Measurements from ENCODE around the gene AHI1.

AHI1 gene

DNA sequence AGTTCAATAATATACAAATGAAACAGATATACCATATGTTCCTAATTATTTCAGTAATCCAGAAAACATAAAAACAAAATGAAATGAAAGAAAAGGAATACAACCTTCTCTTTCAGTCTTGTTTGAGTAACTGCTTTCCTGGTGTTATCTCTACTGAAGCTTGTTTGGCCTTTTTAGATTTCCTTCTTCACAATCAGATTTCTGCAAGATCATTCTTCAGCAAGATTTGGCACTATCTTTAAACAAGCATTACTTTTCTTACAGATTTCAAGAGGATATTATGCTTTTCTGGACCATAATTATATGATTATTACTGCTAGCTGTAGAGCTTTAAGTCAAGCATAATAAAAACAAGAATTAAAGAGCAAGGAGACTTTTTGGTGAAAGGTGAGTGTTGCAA is 196.2 kb downstream of the AHI1 start:
- Histone ChIP-seq H3K27ac (no peak overlapping the region), H3K4me3 (ENCODE audit: low read depth in 1 of 2, low read length in 1 of 2) (no peak overlapping the region), H3K27me3 (no peaks in the 10 kb centered on the region), H3K9me3 (no peaks in the 10 kb centered on the region), H3K4me1 (ENCODE audit: control insufficient read depth in 1 of 2, insufficient read depth in 1 of 2, low read depth in 1 of 2, low read length in 1 of 2) (peaks cover 0 to 7% of the 10 kb centered on the region in 2 experiments), H3K36me3 (no peaks in the 10 kb centered on the region)
- TF ChIP-seq, protein P1, sequence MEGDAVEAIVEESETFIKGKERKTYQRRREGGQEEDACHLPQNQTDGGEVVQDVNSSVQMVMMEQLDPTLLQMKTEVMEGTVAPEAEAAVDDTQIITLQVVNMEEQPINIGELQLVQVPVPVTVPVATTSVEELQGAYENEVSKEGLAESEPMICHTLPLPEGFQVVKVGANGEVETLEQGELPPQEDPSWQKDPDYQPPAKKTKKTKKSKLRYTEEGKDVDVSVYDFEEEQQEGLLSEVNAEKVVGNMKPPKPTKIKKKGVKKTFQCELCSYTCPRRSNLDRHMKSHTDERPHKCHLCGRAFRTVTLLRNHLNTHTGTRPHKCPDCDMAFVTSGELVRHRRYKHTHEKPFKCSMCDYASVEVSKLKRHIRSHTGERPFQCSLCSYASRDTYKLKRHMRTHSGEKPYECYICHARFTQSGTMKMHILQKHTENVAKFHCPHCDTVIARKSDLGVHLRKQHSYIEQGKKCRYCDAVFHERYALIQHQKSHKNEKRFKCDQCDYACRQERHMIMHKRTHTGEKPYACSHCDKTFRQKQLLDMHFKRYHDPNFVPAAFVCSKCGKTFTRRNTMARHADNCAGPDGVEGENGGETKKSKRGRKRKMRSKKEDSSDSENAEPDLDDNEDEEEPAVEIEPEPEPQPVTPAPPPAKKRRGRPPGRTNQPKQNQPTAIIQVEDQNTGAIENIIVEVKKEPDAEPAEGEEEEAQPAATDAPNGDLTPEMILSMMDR (IDR thresholded peaks at IDR 0.05) = no peak

DNA sequence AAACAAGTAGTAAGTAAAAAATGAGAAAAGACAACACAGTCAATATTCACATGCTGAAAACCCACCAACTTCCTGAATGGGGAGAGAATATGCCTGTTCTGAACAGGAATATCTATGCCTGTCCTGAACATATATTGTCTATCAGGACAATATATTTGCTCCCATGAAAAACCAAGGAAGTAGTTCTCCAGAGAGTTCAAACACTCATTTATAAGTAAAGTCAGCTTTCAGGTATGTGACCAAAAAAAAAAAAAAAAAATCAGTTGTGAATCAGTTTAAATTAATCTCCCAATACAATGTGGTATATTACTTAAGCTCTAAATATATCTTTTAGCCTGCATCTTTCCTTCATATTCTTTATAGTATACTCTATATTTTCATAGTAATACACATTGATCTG is 197.0 kb downstream of the AHI1 start:
- Histone ChIP-seq H3K27me3 (no peaks in the 10 kb centered on the region), H3K27ac (no peak overlapping the region), H3K4me1 (ENCODE audit: control insufficient read depth in 1 of 2, insufficient read depth in 1 of 2, low read depth in 1 of 2, low read length in 1 of 2) (peaks cover 0 to 7% of the 10 kb centered on the region in 2 experiments), H3K4me3 (ENCODE audit: low read depth in 1 of 2, low read length in 1 of 2) (no peak overlapping the region), H3K36me3 (no peaks in the 10 kb centered on the region), H3K9me3 (no peaks in the 10 kb centered on the region)
- TF ChIP-seq, protein P1 (IDR thresholded peaks at IDR 0.05) = no peak

DNA sequence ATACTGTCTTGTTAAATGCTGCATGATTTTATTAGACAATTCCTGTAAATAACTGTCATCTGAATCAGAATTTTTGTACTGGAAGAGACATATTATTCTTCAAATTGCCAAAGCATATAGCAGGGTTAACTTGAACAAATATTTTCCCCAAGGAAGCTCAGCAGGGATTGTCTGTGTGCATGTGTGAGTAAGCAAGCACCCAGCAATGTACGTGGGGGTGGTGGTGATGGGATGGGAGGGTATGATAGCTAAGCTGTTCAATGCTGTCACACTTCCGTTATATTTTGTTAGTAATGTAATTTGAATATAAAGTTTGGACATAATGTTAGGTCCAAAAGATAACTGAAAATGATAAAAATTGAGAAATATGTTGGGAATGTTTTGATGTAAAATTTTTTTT is 198.3 kb downstream of the AHI1 start:
- TF ChIP-seq, protein P1 (IDR thresholded peaks at IDR 0.05) = no peak
- Histone ChIP-seq H3K9me3 (no peaks in the 10 kb centered on the region), H3K27ac (no peak overlapping the region), H3K4me1 (ENCODE audit: control insufficient read depth in 1 of 2, insufficient read depth in 1 of 2, low read depth in 1 of 2, low read length in 1 of 2) (peaks cover 0 to 7% of the 10 kb centered on the region in 2 experiments), H3K27me3 (no peaks in the 10 kb centered on the region), H3K4me3 (ENCODE audit: low read depth in 1 of 2, low read length in 1 of 2) (no peak overlapping the region), H3K36me3 (no peaks in the 10 kb centered on the region)

DNA sequence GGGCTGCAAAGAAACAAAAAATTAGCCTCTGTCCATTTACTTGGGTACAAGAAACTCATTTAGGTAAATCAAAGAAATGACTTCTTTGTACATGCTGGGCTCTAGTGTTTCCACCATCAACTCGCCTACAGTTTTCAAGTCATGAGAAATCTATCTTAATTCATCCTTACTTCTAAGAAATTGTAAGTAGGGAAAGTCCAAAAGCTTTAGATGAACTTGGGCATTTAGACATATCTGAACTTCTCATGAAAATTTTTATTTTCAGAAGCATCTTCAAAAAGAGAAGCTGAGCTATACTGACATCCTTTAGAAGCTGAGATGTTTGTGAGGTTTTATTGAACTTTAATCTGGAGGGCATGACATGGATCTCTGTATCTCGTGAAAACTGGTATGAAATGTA is 199.1 kb downstream of the AHI1 start:
- no peak overlapping the region for H3K4me3 ChIP-seq (ENCODE audit: low read depth in 1 of 2, low read length in 1 of 2)
- H3K27ac ChIP-seq = no peak overlapping the region
- H3K4me1 ChIP-seq (ENCODE audit: control insufficient read depth in 1 of 2, insufficient read depth in 1 of 2, low read depth in 1 of 2, low read length in 1 of 2) = peaks cover 0 to 7% of the 10 kb centered on the region in 2 experiments
- TF ChIP-seq, protein P1 (IDR thresholded peaks at IDR 0.05) = no peak
- H3K27me3 ChIP-seq = no peaks in the 10 kb centered on the region
- H3K36me3 ChIP-seq = no peaks in the 10 kb centered on the region
- H3K9me3 ChIP-seq = no peaks in the 10 kb centered on the region

DNA sequence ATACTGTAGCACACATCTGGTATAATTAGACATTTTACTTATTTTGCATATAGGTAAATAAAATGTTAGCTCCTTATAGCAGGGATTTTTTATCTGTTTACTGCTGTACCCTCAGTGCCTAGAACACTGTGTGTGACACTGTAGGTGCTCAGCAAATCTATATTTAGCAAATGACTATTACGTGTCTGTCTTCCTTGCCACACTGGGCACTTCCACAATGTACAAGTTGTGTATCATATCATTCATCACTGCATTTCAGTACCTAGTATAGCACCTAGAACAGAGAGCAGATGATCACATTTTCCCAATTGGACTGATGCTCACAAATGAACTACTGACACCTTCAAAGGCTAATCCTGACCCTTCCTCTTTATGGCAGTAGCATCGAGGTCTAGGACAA is 200.8 kb downstream of the AHI1 start:
- Histone ChIP-seq H3K27me3 (no peaks in the 10 kb centered on the region), H3K4me1 (ENCODE audit: control insufficient read depth in 1 of 2, insufficient read depth in 1 of 2, low read depth in 1 of 2, low read length in 1 of 2) (peaks cover 0 to 7% of the 10 kb centered on the region in 2 experiments), H3K9me3 (no peaks in the 10 kb centered on the region), H3K4me3 (ENCODE audit: low read depth in 1 of 2, low read length in 1 of 2) (no peak overlapping the region), H3K27ac (no peak overlapping the region), H3K36me3 (no peaks in the 10 kb centered on the region)
- TF ChIP-seq, protein P1 (IDR thresholded peaks at IDR 0.05) = no peak

DNA sequence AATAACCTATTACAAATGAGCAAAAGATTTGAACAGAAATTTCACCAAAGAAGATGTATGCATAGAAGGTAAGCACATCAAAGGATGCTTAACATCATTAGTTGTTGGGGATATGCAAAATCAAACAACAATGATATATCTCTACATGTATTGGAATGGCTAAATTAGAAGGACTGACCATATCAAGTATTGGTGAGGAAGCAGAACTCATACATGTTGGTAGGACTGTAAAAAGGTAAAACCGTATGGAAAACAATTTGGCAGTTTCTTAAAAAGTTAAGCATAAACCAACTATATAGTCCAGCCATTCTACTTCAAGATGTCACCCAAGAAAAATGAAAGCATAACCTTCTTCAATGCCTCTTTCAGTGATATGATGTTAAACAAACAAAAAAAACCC is 202.5 kb downstream of the AHI1 start:
- H3K9me3 ChIP-seq = no peaks in the 10 kb centered on the region
- no peaks in the 10 kb centered on the region for H3K36me3 ChIP-seq
- TF ChIP-seq, protein P1 (IDR thresholded peaks at IDR 0.05) = no peak
- H3K4me3 ChIP-seq (ENCODE audit: low read depth in 1 of 2, low read length in 1 of 2) = no peak overlapping the region
- no peaks in the 10 kb centered on the region for H3K27me3 ChIP-seq
- H3K27ac ChIP-seq = no peak overlapping the region
- H3K4me1 ChIP-seq (ENCODE audit: control insufficient read depth in 1 of 2, insufficient read depth in 1 of 2, low read depth in 1 of 2, low read length in 1 of 2) = peaks cover 0 to 7% of the 10 kb centered on the region in 2 experiments
